ENCODE results near the gene ACKR3.

The ACKR3 gene

DNA sequence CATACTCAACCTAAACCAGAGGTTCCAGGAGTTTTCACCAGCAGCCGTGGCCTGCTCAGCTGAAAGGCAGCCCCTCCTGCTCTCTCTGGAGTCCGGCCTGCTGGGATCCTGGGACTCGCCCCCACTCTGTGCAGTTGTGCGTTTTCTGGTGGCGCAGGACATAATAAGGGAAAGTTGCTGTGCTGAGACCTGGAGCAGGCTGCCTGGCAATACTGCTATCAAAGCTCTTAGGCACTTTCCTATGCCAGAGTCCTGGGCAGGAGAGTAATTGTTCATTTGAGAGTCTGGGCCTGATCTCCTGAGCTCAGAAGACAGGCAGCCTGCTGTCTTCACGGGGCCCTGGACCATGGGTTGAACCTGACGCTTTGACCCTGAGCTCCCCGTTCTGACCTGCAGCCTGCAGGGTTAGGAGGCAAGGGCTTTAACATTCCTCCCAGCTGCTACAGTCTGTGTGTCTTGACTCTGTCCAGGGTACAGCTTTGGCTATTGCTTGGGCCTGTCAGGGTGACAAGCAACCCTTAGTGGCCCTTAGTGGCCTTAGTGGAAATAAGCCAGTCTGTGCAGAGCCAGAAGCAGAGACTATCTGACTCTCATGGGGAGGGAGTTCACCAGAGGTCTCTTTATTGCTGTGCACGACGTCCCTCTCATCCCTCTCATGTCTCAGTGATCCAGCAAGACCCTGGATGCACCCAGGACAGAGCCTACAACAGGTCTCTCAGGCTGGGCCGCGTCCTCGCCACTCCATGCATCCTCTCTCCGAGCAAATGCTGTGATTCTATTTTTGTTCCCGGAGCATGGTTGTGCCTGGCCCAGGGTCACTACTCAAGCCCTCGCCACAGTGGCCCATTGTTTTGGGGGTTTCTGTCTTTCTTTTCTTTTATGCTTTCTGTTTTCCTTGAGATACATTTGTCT lies 60.6 kb downstream of the ACKR3 start:
- no peak for DNase-seq (ENCODE audit: low spot score)

DNA sequence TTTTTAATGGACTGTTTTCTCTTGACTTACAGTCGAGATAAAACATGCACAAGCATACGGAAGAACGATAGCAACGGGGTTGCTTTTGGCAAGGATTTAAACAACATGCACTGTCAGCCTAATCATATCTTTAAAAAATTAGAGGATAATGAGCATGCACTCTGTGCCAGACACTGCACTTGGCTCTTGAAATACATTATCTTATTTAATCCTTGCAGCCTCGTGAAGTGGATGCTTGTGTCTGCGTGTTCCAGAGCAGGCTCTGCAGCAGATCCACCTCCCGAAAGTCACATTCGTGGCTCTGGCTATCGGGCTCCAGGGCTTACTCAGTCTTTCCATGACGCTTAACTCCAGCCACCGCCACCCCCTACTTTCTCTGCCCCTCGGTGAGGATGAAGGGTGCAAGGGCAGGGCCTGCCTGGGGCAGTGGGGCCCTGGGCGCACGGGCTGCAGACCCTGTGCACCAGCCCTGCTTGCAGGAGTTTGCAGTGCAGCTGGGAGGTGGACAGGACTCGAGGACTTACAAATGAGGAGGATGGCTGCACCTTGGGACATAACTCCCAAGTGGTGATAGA lies 61.7 kb downstream of the ACKR3 start:
- no peak for DNase-seq (ENCODE audit: low spot score)

DNA sequence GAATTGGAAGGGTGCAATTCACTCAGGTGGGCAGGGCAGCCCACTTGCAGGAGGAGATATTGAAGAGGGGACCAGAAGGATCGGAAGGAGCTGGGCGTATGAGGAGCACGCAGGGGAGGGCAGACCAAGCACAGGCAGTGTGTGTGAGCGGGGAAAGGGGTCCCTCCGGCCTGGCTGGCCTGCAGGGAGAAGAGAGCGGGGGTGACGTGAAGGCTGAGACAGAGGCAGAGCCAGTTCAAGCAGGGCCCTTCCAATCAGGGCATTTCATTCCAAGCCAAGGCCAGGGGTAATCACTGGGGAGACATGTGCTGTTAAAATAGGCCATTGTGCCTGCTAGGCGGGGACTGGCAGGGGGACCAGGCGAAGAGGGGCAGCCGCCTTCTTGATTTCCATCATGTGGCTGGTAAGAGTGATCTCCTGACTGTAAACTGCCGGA lies 62.2 kb downstream of the ACKR3 start:
- DNase-seq (ENCODE audit: low spot score): no peak

Data from GM03348 (cell line).